Measurements from ENCODE around the gene FAM184A. TPM values are rescaled to one million over a fixed set of nuclear protein-coding genes. Genes with fewer than 3 reads are reported as not detected.

The FAM184A gene
- total RNA-seq, 1 donor from 2014 or later: 3.1 TPM

GRCh38 chr6:119077391-119077642, 1.1 kb downstream of the FAM184A start:
- no peak for DNase-seq (ENCODE audit: low spot score in 2 of 2)
- H3K27ac ChIP-seq: no peak overlapping the region
- intact Hi-C loops (cut with DNase I): no loop called here
- peak overlapping the region; percentile 82 to 90 for H3K4me3 ChIP-seq
- TF ChIP-seq CTCF (IDR thresholded peaks at IDR 0.05): no peak
- H3K9me3 ChIP-seq: no peaks in the 10 kb centered on the region
- H3K36me3 ChIP-seq: no peaks in the 10 kb centered on the region
- no peaks in the 10 kb centered on the region for H3K4me1 ChIP-seq
- no peaks in the 10 kb centered on the region for H3K27me3 ChIP-seq

GRCh38 chr6:119076576-119077390, 1.7 kb downstream of the FAM184A start:
- no peak for DNase-seq (ENCODE audit: low spot score in 2 of 2)
- no peak overlapping the region for H3K27ac ChIP-seq

GRCh38 chr6:119076173-119076572, 2.3 kb downstream of the FAM184A start:
- no peak overlapping the region for H3K27ac ChIP-seq
- TF ChIP-seq CTCF (IDR thresholded peaks at IDR 0.05): no peak
- intact Hi-C loops (cut with DNase I): no loop called here

More at GRCh38 chr6:119076576-119077390, 1.7 kb downstream of the FAM184A start:
- no peak for TF ChIP-seq CTCF (IDR thresholded peaks at IDR 0.05)
- no peaks in the 10 kb centered on the region for H3K27me3 ChIP-seq
- no peaks in the 10 kb centered on the region for H3K36me3 ChIP-seq
- H3K4me1 ChIP-seq: no peaks in the 10 kb centered on the region
- intact Hi-C loops (cut with DNase I): no loop called here
- peak overlapping the region in 1 of 2 donors; percentile 90 for H3K4me3 ChIP-seq
- H3K9me3 ChIP-seq: no peaks in the 10 kb centered on the region

GRCh38 chr6:119075200-119075981, 3.1 kb downstream of the FAM184A start:
- no peak for TF ChIP-seq CTCF (IDR thresholded peaks at IDR 0.05)
- H3K4me1 ChIP-seq: no peaks in the 10 kb centered on the region
- intact Hi-C loops (cut with DNase I): no loop called here

More at GRCh38 chr6:119076173-119076572, 2.3 kb downstream of the FAM184A start:
- Histone ChIP-seq H3K36me3 (no peaks in the 10 kb centered on the region), H3K4me1 (no peaks in the 10 kb centered on the region), H3K4me3 (no peak overlapping the region), H3K27me3 (no peaks in the 10 kb centered on the region), H3K9me3 (no peaks in the 10 kb centered on the region)
- DNase-seq (ENCODE audit: low spot score in 2 of 2): no peak

GRCh38 chr6:119073307-119074051, 5.0 kb downstream of the FAM184A start:
- intact Hi-C loops (cut with DNase I): no loop called here

More at GRCh38 chr6:119075200-119075981, 3.1 kb downstream of the FAM184A start:
- Histone ChIP-seq H3K9me3 (no peaks in the 10 kb centered on the region), H3K4me3 (no peak overlapping the region), H3K27me3 (no peaks in the 10 kb centered on the region), H3K36me3 (no peaks in the 10 kb centered on the region), H3K27ac (no peak overlapping the region)
- no peak for DNase-seq (ENCODE audit: low spot score in 2 of 2)

More at GRCh38 chr6:119073307-119074051, 5.0 kb downstream of the FAM184A start:
- no peak for DNase-seq (ENCODE audit: low spot score in 2 of 2)
- no peaks in the 10 kb centered on the region for H3K36me3 ChIP-seq
- no peaks in the 10 kb centered on the region for H3K9me3 ChIP-seq
- H3K27me3 ChIP-seq: no peaks in the 10 kb centered on the region
- H3K4me3 ChIP-seq: no peak overlapping the region
- no peak overlapping the region for H3K27ac ChIP-seq
- no peak for TF ChIP-seq CTCF (IDR thresholded peaks at IDR 0.05)
- H3K4me1 ChIP-seq: no peaks in the 10 kb centered on the region
